ENCODE data around the gene IRF9. TPM values are rescaled to one million over a fixed set of nuclear protein-coding genes. Genes with fewer than 3 reads are reported as not detected.
A peak's percentile ranks its signal among the peaks of the same experiment; 100 is the strongest.

The IRF9 gene
- total and polyA plus RNA-seq, 2 of the 13 experiments (the other 11 are each of a cell fraction or from before 2014, with no cell fraction given) = 14.9 to 49.7 TPM

DNA sequence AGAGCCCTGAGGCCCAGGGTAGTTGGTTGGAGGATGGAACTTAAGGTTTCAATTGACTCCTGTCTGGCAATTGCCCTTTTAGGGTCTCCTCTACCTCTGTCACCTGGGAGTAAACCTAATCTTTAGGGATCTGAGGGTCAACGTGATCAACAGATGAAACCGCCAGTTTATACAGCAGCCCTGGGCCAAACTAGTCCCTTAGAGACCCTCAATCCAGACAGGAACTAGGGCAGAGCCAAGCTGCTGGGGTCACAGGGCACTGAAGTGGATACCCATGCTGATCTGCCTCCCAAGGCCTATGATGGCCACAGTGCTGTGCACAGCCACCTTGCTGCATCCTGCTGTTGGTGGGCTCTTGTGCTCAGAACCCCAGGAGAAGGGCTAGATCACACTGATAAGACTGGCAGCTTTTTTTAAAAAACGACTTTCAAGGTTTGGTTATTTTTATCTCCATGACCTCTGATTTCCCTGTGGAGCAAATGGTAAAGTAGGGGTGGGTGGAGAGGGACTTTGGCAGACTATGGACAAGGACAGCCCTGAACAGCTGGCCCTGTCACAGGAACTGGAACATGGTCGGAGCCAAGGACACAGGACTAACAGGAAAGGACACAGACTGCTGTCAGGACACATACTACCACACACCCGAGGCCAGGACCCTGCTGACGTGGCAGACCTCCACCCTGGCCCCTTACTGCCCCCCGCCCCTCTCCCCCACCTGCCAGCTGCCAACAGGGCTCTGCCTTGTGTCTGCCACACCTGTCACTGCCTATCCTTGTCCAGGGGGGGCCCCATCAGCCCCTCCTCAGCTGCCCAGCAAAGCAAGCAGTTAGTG is 30.1 kb upstream of the IRF9 start (continued):
- TF ChIP-seq, protein P1, sequence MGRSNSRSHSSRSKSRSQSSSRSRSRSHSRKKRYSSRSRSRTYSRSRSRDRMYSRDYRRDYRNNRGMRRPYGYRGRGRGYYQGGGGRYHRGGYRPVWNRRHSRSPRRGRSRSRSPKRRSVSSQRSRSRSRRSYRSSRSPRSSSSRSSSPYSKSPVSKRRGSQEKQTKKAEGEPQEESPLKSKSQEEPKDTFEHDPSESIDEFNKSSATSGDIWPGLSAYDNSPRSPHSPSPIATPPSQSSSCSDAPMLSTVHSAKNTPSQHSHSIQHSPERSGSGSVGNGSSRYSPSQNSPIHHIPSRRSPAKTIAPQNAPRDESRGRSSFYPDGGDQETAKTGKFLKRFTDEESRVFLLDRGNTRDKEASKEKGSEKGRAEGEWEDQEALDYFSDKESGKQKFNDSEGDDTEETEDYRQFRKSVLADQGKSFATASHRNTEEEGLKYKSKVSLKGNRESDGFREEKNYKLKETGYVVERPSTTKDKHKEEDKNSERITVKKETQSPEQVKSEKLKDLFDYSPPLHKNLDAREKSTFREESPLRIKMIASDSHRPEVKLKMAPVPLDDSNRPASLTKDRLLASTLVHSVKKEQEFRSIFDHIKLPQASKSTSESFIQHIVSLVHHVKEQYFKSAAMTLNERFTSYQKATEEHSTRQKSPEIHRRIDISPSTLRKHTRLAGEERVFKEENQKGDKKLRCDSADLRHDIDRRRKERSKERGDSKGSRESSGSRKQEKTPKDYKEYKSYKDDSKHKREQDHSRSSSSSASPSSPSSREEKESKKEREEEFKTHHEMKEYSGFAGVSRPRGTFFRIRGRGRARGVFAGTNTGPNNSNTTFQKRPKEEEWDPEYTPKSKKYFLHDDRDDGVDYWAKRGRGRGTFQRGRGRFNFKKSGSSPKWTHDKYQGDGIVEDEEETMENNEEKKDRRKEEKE (IDR thresholded peaks at IDR 0.05) = no peak
- TF ChIP-seq CCAR2 (optimal IDR thresholded peaks at IDR 0.05; ENCODE audit: low read depth, low read length) (no peak), HES4 (CRISPR knock-in tag; IDR thresholded peaks at IDR 0.05; ENCODE audit: borderline replicate concordance) (no peak), CHCHD3 (CRISPR knock-in tag; IDR thresholded peaks at IDR 0.05) (no peak), GATAD2A (CRISPR knock-in tag; IDR thresholded peaks at IDR 0.05) (peak; percentile 54; the same call in 1 of the 2 replicates), ZNF101 (CRISPR knock-in tag; IDR thresholded peaks at IDR 0.05; ENCODE audit: borderline replicate concordance, low read depth) (no peak), MXI1 (IDR thresholded peaks at IDR 0.05; ENCODE audit: borderline replicate concordance, low read depth, low read length) (peak; percentile 60; the same call in 1 of the 3 replicates), MAFK (conservative IDR thresholded peaks at IDR 0.05 in 1 of 2, IDR thresholded peaks at IDR 0.05 in 1 of 2; ENCODE audit: low read length in 2 of 2) (no peak), ZNF224 (CRISPR knock-in tag; IDR thresholded peaks at IDR 0.05) (no peak), RFXAP (CRISPR knock-in tag; IDR thresholded peaks at IDR 0.05; ENCODE audit: borderline replicate concordance) (no peak)
- TF ChIP-seq, protein P2, sequence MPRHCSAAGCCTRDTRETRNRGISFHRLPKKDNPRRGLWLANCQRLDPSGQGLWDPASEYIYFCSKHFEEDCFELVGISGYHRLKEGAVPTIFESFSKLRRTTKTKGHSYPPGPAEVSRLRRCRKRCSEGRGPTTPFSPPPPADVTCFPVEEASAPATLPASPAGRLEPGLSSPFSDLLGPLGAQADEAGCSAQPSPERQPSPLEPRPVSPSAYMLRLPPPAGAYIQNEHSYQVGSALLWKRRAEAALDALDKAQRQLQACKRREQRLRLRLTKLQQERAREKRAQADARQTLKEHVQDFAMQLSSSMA (CRISPR knock-in tag; IDR thresholded peaks at IDR 0.05) = 0 out of 2 replicates have a peak, but pooled peaks have one; percentile 57
- TF ChIP-seq, protein P3, sequence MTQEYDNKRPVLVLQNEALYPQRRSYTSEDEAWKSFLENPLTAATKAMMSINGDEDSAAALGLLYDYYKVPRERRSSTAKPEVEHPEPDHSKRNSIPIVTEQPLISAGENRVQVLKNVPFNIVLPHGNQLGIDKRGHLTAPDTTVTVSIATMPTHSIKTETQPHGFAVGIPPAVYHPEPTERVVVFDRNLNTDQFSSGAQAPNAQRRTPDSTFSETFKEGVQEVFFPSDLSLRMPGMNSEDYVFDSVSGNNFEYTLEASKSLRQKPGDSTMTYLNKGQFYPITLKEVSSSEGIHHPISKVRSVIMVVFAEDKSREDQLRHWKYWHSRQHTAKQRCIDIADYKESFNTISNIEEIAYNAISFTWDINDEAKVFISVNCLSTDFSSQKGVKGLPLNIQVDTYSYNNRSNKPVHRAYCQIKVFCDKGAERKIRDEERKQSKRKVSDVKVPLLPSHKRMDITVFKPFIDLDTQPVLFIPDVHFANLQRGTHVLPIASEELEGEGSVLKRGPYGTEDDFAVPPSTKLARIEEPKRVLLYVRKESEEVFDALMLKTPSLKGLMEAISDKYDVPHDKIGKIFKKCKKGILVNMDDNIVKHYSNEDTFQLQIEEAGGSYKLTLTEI (CRISPR knock-in tag; conservative IDR thresholded peaks at IDR 0.05) = no peak
- TF ChIP-seq, protein P4, sequence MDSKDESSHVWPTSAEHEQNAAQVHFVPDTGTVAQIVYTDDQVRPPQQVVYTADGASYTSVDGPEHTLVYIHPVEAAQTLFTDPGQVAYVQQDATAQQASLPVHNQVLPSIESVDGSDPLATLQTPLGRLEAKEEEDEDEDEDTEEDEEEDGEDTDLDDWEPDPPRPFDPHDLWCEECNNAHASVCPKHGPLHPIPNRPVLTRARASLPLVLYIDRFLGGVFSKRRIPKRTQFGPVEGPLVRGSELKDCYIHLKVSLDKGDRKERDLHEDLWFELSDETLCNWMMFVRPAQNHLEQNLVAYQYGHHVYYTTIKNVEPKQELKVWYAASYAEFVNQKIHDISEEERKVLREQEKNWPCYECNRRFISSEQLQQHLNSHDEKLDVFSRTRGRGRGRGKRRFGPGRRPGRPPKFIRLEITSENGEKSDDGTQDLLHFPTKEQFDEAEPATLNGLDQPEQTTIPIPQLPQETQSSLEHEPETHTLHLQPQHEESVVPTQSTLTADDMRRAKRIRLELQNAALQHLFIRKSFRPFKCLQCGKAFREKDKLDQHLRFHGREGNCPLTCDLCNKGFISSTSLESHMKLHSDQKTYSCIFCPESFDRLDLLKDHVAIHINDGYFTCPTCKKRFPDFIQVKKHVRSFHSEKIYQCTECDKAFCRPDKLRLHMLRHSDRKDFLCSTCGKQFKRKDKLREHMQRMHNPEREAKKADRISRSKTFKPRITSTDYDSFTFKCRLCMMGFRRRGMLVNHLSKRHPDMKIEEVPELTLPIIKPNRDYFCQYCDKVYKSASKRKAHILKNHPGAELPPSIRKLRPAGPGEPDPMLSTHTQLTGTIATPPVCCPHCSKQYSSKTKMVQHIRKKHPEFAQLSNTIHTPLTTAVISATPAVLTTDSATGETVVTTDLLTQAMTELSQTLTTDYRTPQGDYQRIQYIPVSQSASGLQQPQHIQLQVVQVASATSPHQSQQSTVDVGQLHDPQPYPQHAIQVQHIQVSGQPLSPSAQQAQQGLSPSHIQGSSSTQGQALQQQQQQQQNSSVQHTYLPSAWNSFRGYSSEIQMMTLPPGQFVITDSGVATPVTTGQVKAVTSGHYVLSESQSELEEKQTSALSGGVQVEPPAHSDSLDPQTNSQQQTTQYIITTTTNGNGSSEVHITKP (CRISPR knock-in tag; IDR thresholded peaks at IDR 0.05; ENCODE audit: low read depth) = peak; percentile 61; the same call in 1 of the 2 replicates
- TF ChIP-seq, protein P5, sequence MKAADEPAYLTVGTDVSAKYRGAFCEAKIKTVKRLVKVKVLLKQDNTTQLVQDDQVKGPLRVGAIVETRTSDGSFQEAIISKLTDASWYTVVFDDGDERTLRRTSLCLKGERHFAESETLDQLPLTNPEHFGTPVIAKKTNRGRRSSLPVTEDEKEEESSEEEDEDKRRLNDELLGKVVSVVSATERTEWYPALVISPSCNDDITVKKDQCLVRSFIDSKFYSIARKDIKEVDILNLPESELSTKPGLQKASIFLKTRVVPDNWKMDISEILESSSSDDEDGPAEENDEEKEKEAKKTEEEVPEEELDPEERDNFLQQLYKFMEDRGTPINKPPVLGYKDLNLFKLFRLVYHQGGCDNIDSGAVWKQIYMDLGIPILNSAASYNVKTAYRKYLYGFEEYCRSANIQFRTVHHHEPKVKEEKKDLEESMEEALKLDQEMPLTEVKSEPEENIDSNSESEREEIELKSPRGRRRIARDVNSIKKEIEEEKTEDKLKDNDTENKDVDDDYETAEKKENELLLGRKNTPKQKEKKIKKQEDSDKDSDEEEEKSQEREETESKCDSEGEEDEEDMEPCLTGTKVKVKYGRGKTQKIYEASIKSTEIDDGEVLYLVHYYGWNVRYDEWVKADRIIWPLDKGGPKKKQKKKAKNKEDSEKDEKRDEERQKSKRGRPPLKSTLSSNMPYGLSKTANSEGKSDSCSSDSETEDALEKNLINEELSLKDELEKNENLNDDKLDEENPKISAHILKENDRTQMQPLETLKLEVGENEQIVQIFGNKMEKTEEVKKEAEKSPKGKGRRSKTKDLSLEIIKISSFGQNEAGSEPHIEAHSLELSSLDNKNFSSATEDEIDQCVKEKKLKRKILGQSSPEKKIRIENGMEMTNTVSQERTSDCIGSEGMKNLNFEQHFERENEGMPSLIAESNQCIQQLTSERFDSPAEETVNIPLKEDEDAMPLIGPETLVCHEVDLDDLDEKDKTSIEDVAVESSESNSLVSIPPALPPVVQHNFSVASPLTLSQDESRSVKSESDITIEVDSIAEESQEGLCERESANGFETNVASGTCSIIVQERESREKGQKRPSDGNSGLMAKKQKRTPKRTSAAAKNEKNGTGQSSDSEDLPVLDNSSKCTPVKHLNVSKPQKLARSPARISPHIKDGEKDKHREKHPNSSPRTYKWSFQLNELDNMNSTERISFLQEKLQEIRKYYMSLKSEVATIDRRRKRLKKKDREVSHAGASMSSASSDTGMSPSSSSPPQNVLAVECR (CRISPR knock-in tag; IDR thresholded peaks at IDR 0.05; ENCODE audit: borderline replicate concordance) = peak; percentile 89

All from HepG2 (cell line).